HepG2 (cell line): ENCODE measurements around the gene CCL7.

Experiments used
- ATM ChIP-seq: fragments of 450-650 bp; IDR thresholded peaks from 2 replicates; pipeline ENCODE4 v1.7.1; 2017; ENCODE audit warnings: mild to moderate bottlenecking, borderline replicate concordance
- CTCF ChIP-seq: sonication (generic); formaldehyde crosslinking; IDR thresholded peaks from 2 replicates; pipeline ENCODE4 v1.5.0; 2020; ENCODE audit warnings: mild to moderate bottlenecking, missing genetic modification reagents, moderate library complexity
- EZH2 ChIP-seq: conservative IDR thresholded peaks from 2 replicates; pipeline ENCODE4 v1.6.1; 2012; ENCODE audit warnings: mild to moderate bottlenecking, low read depth, low read length, moderate library complexity
- NR2C2 ChIP-seq: sonication (generic); formaldehyde crosslinking; IDR thresholded peaks from 2 replicates; pipeline ENCODE4 v1.4.0; 2020; ENCODE audit warnings: missing genetic modification reagents, mild to moderate bottlenecking, moderate library complexity, borderline replicate concordance
- SAFB2 ChIP-seq: sonication (generic); formaldehyde crosslinking; IDR thresholded peaks from 2 replicates; pipeline ENCODE4 v1.5.1; 2020; ENCODE audit warnings: missing genetic modification reagents, low read depth, mild to moderate bottlenecking, borderline replicate concordance
- TARDBP ChIP-seq: sonication (generic); formaldehyde crosslinking; IDR thresholded peaks from 2 replicates; pipeline ENCODE4 v1.8.0; 2022; ENCODE audit warnings: mild to moderate bottlenecking, missing genetic modification reagents
- ZNF383 ChIP-seq: sonication (generic); formaldehyde crosslinking; IDR thresholded peaks from 2 replicates; pipeline ENCODE4 v1.4.0; 2020; ENCODE audit warnings: missing genetic modification reagents, mild to moderate bottlenecking, borderline replicate concordance

- TF ChIP-seq ATM: no peak
- TF ChIP-seq NR2C2: no peak
- TF ChIP-seq EZH2: no peak
- no peak for TF ChIP-seq TARDBP (CRISPR knock-in tag)
- no peak for TF ChIP-seq SAFB2 (CRISPR knock-in tag)
- TF ChIP-seq CTCF (CRISPR knock-in tag): no peak
- no peak for TF ChIP-seq ZNF383 (CRISPR knock-in tag)
Observed at GRCh38 chr17:34311291-34311690, 41.3 kb downstream of the CCL7 start.
